Mesodermal cell (in vitro differentiated cells): ENCODE data around the gene SSR1.

Experiments
- H3K27ac ChIP-seq: 2 replicates; pipeline ENCODE4 v1.7.0; 2013; ENCODE audit warnings: mild to moderate bottlenecking, low read depth, low read length, moderate library complexity; ENCODE audit not compliant: severe bottlenecking
- H3K36me3 ChIP-seq: 2 replicates; pipeline ENCODE4 v1.7.1; 2013; ENCODE audit warnings: mild to moderate bottlenecking, low read length, moderate library complexity; ENCODE audit not compliant: control insufficient read depth, insufficient read depth
- H3K4me1 ChIP-seq: one replicate; pipeline ENCODE4 v1.7.1; 2013; ENCODE audit warnings: mild to moderate bottlenecking, low read length; ENCODE audit not compliant: insufficient read depth, control insufficient read depth, poor library complexity, severe bottlenecking
- H3K4me3 ChIP-seq: 2 replicates; pipeline ENCODE4 v1.7.0; 2013; ENCODE audit warnings: low read length, control low read depth, mild to moderate bottlenecking; ENCODE audit not compliant: insufficient read depth, poor library complexity, severe bottlenecking; ENCODE audit errors: extremely low read depth
- H3K9me3 ChIP-seq: 2 replicates; pipeline ENCODE4 v1.7.1; 2013; ENCODE audit warnings: mild to moderate bottlenecking, low read length, moderate library complexity; ENCODE audit not compliant: control insufficient read depth
- WGBS, 2 experiments: methylation state at CpG; one replicate each; pipeline ENCODE4 v1.1.5; 2013; ENCODE audit warnings: missing lambda C conversion rate in 2 of 2; ENCODE audit not compliant: insufficient coverage in 2 of 2; 5-methylcytosine and 5-hydroxymethylcytosine counted together

Gene SSR1

DNA sequence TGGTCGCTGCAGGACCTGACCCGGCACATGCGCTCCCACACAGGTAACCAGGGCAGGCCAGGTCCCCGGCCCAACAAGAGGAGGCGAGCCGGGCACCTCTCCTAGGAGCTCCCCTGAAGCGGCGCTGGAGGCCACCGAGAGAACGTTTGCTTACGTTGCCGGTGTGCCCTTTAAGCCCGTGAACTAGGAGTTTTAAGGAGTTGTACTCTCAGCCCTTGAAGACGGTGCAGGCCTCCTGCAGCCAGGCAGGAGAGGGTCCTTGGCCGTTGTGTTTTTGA is 65.9 kb downstream of the SSR1 start:
- Histone ChIP-seq H3K36me3 (peaks cover 69% of the 10 kb centered on the region), H3K27ac (no peak overlapping the region), H3K9me3 (no peaks in the 10 kb centered on the region), H3K4me3 (no peak overlapping the region), H3K4me1 (peaks cover 24% of the 10 kb centered on the region)
- 97% methylated on average over 15 of the region's 15 CpGs for whole genome bisulfite sequencing, 2 experiments

DNA sequence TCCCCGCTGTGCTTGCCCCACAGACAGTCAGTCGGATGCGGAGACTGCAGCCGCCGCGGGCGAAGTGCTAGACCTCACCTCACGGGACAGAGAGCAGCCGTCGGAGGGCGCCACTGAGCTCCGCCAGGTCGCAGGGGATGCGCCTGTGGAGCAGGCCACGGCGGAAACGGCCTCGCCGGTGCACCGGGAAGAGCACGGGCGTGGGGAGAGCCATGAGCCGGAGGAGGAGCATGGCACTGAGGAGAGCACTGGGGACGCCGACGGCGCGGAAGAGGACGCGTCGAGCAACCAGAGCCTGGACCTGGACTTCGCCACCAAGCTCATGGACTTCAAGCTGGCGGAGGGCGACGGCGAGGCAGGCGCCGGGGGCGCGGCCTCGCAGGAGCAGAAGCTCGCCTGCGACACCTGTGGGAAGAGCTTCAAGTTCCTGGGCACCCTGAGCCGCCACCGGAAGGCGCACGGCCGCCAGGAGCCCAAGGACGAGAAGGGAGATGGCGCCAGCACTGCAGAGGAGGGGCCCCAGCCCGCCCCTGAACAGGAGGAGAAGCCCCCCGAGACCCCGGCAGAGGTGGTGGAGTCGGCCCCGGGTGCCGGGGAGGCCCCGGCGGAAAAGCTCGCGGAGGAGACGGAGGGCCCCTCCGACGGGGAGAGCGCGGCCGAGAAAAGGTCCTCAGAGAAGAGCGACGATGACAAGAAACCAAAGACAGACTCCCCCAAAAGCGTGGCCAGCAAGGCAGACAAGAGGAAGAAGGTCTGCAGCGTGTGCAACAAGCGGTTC is 66.4 kb downstream of the SSR1 start:
- 95% methylated on average over 71 of the region's 71 CpGs for WGBS, 2 experiments

DNA sequence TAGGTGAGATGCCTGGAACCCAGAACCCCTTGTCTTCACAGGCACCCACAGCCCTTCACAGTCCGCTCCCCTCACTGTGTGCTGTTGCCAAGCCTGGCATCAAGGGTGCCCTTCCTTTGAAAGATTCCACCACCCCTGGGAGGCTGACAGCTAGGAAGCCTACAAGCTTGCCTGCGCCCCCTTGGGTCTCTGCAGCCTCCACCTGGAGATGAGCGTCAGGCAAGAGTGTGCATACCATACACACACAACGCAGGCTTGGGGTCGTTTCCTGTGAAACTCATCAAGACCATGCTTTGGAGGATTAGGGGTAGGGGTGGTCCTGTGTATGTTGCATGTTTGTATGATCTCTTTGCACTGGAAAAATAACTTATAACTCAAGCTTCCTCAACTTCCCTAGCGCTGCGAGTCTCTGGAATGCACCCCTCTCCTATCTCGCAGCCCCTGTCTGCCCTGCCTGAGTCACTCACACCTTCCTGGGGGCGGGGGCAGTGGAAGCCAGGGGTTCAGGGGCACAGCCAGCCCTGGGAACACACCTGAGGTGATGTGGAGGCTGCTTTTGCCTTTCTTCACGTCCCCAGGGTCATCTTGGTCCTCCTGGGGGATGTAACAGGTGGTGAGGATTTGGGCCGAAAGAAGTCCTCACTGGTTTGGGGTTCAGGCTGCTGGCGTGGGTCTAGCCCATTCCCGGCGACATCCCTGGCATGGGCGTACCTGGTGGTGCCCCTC is 67.2 kb downstream of the SSR1 start:
- Histone ChIP-seq H3K27ac (no peak overlapping the region), H3K4me3 (no peak overlapping the region), H3K9me3 (no peaks in the 10 kb centered on the region), H3K4me1 (peaks cover 28% of the 10 kb centered on the region), H3K36me3 (peaks cover 69% of the 10 kb centered on the region)
- 96 to 100% methylated on average over 8 to 10 of the region's 15 CpGs for WGBS, 2 experiments

More for the DNA sequence above, 66.4 kb downstream of the SSR1 start:
- Histone ChIP-seq H3K4me1 (peaks cover 28% of the 10 kb centered on the region), H3K9me3 (no peaks in the 10 kb centered on the region), H3K36me3 (peaks cover 68% of the 10 kb centered on the region), H3K4me3 (no peak overlapping the region), H3K27ac (no peak overlapping the region)

DNA sequence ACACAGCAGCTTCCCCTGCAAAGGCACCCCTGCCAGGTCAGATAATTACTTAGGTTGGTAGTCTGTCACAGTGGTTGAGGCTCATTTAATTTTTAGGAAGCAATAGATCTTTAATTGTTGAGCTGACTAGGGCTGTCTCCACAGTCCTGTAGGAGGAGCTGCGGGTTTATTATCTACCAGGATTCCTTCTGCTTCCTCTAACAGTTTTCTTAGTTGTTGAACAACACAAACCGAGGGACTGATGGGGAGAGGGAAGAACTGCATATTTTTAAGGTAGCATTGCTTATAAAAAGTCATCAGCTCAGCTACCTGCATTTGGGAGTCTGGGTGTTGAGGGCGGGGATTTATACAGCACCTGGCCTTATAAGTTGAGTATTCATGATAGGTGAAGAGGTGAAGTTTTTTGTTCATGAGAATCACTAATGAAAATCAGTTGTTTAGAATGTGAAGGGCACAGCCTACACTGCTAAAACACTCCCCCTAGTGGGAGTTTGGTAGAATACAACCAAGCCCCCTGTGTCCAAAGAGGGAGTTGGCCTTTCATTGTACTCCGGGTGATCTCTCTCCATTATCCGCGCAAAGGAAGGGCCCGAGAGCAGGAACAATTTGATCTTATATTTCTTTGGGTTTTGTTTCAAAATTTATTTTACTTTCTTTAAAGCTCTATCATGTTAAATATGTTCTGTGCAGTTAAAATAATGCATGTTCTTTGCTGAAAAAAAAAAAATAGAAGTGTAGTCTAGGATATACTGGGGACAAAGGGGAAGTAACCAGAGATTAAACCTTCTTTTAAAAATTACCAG is 69.6 kb downstream of the SSR1 start:
- Histone ChIP-seq H3K4me1 (peaks cover 18% of the 10 kb centered on the region), H3K36me3 (peaks cover 69% of the 10 kb centered on the region), H3K4me3 (no peak overlapping the region), H3K9me3 (no peaks in the 10 kb centered on the region), H3K27ac (peak overlapping the region; percentile 68)
- 27 to 60% methylated on average over 1 to 3 of the region's 7 CpGs for WGBS, 2 experiments

DNA sequence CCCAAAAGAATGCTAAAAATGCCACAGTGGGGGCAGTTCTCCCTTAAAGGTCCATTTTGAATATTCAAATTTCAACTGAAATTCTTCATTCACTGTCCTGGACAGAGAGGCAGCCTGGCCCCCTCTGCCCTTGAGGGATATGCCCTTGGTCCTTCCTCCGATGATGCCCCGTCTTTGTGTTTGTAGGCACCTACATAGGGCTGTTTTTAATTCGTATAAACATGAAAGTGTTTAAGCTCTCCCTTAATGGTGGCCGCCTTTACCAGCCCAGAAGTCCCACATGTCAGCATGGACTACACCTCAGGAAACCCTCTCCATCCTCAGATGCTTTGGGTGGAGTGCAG is 70.2 kb downstream of the SSR1 start:
- peak overlapping the region; percentile 68 for H3K27ac ChIP-seq
- no peak overlapping the region for H3K4me3 ChIP-seq
- no peaks in the 10 kb centered on the region for H3K9me3 ChIP-seq
- 58 to 67% methylated on average over 2 to 4 of the region's 4 CpGs for WGBS, 2 experiments
- peaks cover 67% of the 10 kb centered on the region for H3K36me3 ChIP-seq
- H3K4me1 ChIP-seq, result peaks cover 18% of the 10 kb centered on the region

DNA sequence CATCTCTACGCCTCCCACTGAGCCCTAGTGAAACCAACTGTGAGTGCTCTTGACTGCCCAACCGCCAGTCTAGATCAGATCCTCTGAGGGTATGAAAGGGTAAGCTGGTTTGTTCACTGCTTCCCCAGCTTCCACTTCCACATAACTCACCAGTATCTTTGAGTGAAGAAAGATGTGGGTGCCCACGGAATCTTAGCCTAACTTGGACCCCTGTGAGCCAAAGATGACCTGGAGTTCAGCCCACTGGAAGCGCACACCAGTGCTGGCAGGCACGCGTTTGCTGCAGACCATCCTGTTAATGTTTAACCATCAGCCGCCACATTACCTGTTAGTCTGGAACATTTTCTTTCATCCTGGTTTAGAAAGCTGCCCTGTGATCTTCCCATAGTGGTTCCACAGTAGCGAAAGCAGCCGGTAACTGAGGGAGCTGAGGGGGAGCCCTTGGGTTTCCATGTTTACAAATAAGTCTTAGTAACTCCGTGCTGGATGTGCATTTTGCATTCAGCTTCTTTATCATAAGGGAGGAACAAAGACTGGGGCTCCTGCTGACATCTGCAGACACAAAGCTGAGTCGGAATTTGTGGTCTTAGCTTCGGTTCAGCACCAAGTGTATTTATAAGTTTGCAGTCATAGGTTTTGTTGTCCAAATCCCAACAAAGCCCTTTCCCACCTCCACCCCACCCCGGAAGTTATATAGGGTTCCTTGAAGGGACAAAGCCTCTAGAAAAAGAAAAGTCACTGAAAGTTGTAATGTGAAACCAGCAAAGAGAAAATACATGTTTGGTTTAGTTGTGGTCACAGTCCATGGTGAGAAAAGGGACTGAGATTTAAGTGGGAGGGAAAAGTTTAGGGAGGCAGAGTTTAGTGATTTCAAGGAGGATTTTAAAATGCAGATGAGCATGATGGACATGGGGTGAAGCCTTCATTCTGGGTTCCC is 71.0 kb downstream of the SSR1 start:
- no peaks in the 10 kb centered on the region for H3K9me3 ChIP-seq
- peaks cover 65% of the 10 kb centered on the region for H3K36me3 ChIP-seq
- no peak overlapping the region for H3K4me3 ChIP-seq
- WGBS, 2 experiments, result 73 to 74% methylated on average over 7 to 8 of the region's 13 CpGs
- H3K27ac ChIP-seq, result peak overlapping the region; percentile 68
- peaks cover 18% of the 10 kb centered on the region for H3K4me1 ChIP-seq

DNA sequence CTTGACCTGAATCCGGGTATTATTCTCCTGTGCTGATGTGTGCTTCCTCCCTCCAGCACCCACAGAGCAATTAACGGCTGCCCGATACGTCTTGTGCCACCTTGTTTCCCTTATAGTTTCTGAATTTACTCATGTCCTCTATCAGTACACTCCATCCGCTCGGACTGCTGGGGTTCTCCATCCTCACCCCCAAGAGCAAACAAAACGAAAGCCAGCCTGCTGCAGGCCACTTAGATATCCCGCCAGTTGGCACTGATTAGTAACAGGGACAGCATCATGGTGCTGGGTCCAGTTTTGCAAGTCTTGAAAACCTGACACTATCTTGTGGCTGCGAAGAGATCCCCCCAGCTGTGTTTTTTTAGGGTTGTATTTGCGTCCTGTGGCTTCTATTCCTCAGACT is 71.8 kb downstream of the SSR1 start:
- Histone ChIP-seq H3K27ac (no peak overlapping the region), H3K9me3 (no peaks in the 10 kb centered on the region), H3K4me3 (no peak overlapping the region), H3K4me1 (peaks cover 18% of the 10 kb centered on the region), H3K36me3 (peaks cover 61% of the 10 kb centered on the region)
- WGBS, 2 experiments, result 93 to 99% methylated on average over 10 of the region's 10 CpGs

DNA sequence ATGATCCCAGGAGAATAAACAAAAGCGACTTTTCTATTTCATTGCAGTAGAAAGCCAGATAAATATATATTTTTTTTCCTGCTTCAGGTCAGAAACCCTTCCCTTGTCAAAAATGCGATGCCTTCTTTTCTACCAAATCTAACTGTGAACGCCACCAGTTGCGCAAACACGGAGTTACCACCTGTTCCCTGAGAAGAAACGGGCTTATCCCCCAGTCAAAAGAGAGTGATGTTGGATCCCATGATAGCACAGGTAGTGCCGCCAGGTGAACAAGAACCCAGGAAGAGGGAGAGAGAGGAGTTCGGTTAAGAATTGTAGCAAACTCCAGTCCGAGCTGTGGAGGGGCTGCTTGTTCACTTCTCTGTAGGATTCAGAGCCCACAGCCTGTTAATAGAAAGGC is 72.6 kb downstream of the SSR1 start:
- no peak overlapping the region for H3K4me3 ChIP-seq
- 93 to 99% methylated on average over 7 to 8 of the region's 9 CpGs for WGBS, 2 experiments
- H3K27ac ChIP-seq, result no peak overlapping the region
- H3K36me3 ChIP-seq, result peaks cover 62% of the 10 kb centered on the region
- H3K9me3 ChIP-seq, result no peaks in the 10 kb centered on the region
- H3K4me1 ChIP-seq, result peaks cover 20% of the 10 kb centered on the region

DNA sequence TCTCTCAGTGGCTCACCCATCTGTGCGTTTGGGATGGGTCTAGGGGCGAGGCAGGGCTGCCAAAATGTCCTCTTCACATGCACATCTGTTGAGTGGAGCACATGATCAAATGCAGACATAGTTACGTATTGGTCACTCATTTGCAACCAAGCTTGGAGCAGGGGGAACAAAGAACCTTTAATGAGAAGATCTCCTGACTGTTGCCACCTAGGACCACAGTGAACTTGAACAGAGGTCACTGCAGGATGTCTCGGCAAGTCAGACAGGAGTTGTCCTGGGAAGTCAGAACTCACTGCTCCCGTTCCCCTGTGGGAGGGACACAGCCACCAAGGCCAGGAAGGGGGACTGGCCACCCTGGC is 73.4 kb downstream of the SSR1 start:
- 89 to 91% methylated on average over 5 of the region's 5 CpGs for WGBS, 2 experiments

DNA sequence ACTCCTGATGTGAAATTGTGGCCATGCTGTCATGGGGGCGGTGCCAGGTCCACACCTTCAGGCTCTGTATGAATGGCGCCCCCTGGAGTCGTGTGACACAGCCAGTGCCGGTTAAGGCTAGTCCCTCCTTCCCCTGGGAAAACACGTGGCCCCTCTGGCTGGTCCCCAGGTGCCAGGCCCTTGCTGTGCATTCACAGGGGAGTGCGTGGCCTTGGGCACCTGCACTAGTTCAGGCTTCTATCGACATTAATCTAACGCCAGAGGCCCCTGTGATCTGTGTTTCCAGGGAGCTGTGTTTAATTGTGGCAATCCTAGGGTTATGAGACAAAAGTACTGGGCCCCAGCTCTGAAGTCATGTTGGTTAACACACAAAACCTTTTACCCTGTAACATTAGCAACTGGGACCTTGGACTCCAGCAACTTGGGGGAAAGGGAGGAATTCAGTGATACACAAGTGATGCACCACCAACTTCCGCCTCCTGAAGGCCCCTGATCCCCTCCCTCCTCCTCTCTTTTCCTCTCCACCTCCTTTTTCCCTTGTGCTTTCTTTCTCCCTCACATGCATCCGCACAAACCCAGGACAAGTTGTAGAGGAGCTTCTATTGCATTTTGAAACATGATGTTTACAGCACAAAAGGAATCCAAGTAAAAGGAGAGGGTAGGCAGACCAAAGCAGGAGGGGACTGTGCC is 74.0 kb downstream of the SSR1 start:
- Histone ChIP-seq H3K36me3 (peaks cover 65% of the 10 kb centered on the region), H3K4me3 (no peak overlapping the region), H3K4me1 (peaks cover 20% of the 10 kb centered on the region), H3K9me3 (no peaks in the 10 kb centered on the region), H3K27ac (no peak overlapping the region)
- WGBS, 2 experiments, result 18 to 31% methylated on average over 5 to 6 of the region's 10 CpGs

More for the DNA sequence above, 73.4 kb downstream of the SSR1 start:
- Histone ChIP-seq H3K27ac (no peak overlapping the region), H3K4me1 (peaks cover 20% of the 10 kb centered on the region), H3K9me3 (no peaks in the 10 kb centered on the region), H3K36me3 (peaks cover 65% of the 10 kb centered on the region), H3K4me3 (no peak overlapping the region)
